Measurements from ENCODE around the gene RILPL1. TPM values are rescaled to one million over a fixed set of nuclear protein-coding genes. Genes with fewer than 3 reads are reported as not detected.

Gene RILPL1
- total and polyA plus RNA-seq, 10 of the 15 experiments (the other 5 are each of a cell fraction or from before 2014, with no cell fraction given): 0.05 to 0.61 (median 0.25) TPM

GRCh38 chr12:123531091-123531490 lies 2.4 kb downstream of the RILPL1 start (continued):
- no peak for TF ChIP-seq CBFB (IDR thresholded peaks at IDR 0.05; ENCODE audit: low read depth)
- TF ChIP-seq BCL11A (IDR thresholded peaks at IDR 0.05; ENCODE audit: low read depth, low read length): no peak
- TF ChIP-seq SREBF2 (IDR thresholded peaks at IDR 0.05; ENCODE audit: low read length): no peak
- TF ChIP-seq ZNF24 (IDR thresholded peaks at IDR 0.05): no peak

GRCh38 chr12:123530668-123531067 lies 2.9 kb downstream of the RILPL1 start:
- in situ Hi-C loops (cut with MboI): no loop called here
- RAD21 ChIA-PET (ENCODE audit: unreplicated experiment): no interaction called here
- DNase-seq (ENCODE audit: low read depth, low spot score) (no peak), ATAC-seq (no peak), FAIRE-seq (no peak)
- no peak overlapping the region for H2AFZ ChIP-seq (ENCODE audit: control insufficient read depth, low read depth, low read length)
- no peak overlapping the region for H3K27ac ChIP-seq (ENCODE audit: control insufficient read depth, insufficient read depth)
- WGBS (ENCODE audit: insufficient coverage, insufficient replicate concordance, low lambda C conversion rate, missing lambda C conversion rate): 91% methylated on average over 5 of the region's 5 CpGs
- H3K4me2 ChIP-seq (ENCODE audit: control insufficient read depth, insufficient read depth): no peak overlapping the region
- intact Hi-C loops (cut with micrococcal nuclease; ENCODE audit: unreplicated experiment): no loop called here
- H3K9ac ChIP-seq (ENCODE audit: control insufficient read depth, insufficient read depth, low read length): no peak overlapping the region
- SMC1A ChIA-PET (ENCODE audit: uncharacterized antibody, unreplicated experiment): no interaction called here
- POLR2A ChIA-PET: interaction anchor here (0.7 kb wide), 1 partner anchor 14 kb away, joined by 3 read pairs; no protein-coding TSS in a partner anchor
- CTCF ChIA-PET: no interaction called here
- peaks cover 16% of the 10 kb centered on the region for H3K4me1 ChIP-seq (ENCODE audit: control insufficient read depth, insufficient read depth, low read length)
- no peaks in the 10 kb centered on the region; the same call in 1 of the 2 replicates for H4K20me1 ChIP-seq (ENCODE audit: control insufficient read depth, insufficient read depth)
- no peaks in the 10 kb centered on the region for H3K9me3 ChIP-seq (replicated peaks; ENCODE audit: control insufficient read depth, insufficient read depth, low read length)
- TSS peak; percentile 58 for BruUV-seq (replicated peaks)
- H3K79me2 ChIP-seq (ENCODE audit: control insufficient read depth, insufficient read depth, low read length): no peaks in the 10 kb centered on the region
- H3K36me3 ChIP-seq (ENCODE audit: control insufficient read depth in 2 of 2, insufficient read depth in 2 of 2, low read length in 1 of 2): no peaks in the 10 kb centered on the region
- H3K27me3 ChIP-seq (replicated peaks in 1 of 2; ENCODE audit: control insufficient read depth in 2 of 2, insufficient read depth in 2 of 2, low read length in 1 of 2): no peaks in the 10 kb centered on the region; a peak in 1 of 4 replicates
- no peak overlapping the region for H3K4me3 ChIP-seq
- TF ChIP-seq MTA3 (IDR thresholded peaks at IDR 0.05; ENCODE audit: borderline replicate concordance, low read length) (no peak), PAX5 (IDR thresholded peaks at IDR 0.05; ENCODE audit: borderline replicate concordance, low read depth, low read length) (no peak), KLF5 (IDR thresholded peaks at IDR 0.05; ENCODE audit: partially characterized antibody) (no peak), ZNF207 (IDR thresholded peaks at IDR 0.05; ENCODE audit: borderline replicate concordance) (no peak), SREBF1 (IDR thresholded peaks at IDR 0.05; ENCODE audit: low read length) (no peak), REST (IDR thresholded peaks at IDR 0.05; ENCODE audit: low read depth, low read length) (no peak), NFYA (IDR thresholded peaks at IDR 0.05; ENCODE audit: borderline replicate concordance, low read depth, low read length) (no peak), NBN (IDR thresholded peaks at IDR 0.05) (no peak), RAD21 (IDR thresholded peaks at IDR 0.05; ENCODE audit: insufficient read depth, low read depth, low read length) (no peak), GATAD2B (conservative IDR thresholded peaks at IDR 0.05; ENCODE audit: low read depth) (no peak), ZZZ3 (IDR thresholded peaks at IDR 0.05; ENCODE audit: control insufficient read depth, insufficient read length, low read depth) (no peak), ZNF687 (IDR thresholded peaks at IDR 0.05) (no peak), TARDBP (IDR thresholded peaks at IDR 0.05; ENCODE audit: borderline replicate concordance) (no peak)

Data from GM12878 (cell line).